ENCODE data around the gene B4GALNT2.
A peak's percentile ranks its signal among the peaks of the same experiment; 100 is the strongest.
"Not testable (repeated sequence)": the region's sequence is repeated elsewhere in the genome, so short reads cannot be mapped to it uniquely, and the experiment has no call there.

Gene B4GALNT2

DNA sequence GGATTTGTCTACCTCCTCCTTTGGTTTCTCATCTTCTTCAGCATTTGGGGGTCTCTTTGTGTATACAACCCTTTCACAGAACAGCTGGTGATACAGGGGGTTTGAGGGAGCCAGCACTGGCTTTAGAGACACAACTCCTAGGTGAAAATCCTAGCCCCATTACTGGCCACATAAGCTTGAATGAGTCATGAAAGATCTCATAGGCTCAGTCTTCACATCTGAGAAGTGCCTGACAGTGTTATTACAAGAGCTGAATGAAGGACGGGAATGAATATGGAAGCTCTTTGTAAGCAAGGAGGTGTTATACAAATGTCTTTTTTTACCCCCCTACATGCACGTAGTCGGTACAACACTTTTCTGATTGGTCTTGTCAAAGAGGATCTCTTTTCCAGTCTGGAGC lies 1.7 kb upstream of the B4GALNT2 start:
- ATAC-seq (replicated peaks): no peak
- Mint-ChIP-seq H3K36me3 (peaks cover 0 to 4% of the 10 kb centered on the region in 2 donors), H3K27ac (no peak overlapping the region), H3K9me3 (peaks cover 0 to 2% of the 10 kb centered on the region in 2 donors), H3K4me3 (no peak overlapping the region), H3K27me3 (peaks cover 57 to 69% of the 10 kb centered on the region in 2 donors), H3K4me1 (peaks cover 7 to 12% of the 10 kb centered on the region in 2 donors)
- no peak for DNase-seq

DNA sequence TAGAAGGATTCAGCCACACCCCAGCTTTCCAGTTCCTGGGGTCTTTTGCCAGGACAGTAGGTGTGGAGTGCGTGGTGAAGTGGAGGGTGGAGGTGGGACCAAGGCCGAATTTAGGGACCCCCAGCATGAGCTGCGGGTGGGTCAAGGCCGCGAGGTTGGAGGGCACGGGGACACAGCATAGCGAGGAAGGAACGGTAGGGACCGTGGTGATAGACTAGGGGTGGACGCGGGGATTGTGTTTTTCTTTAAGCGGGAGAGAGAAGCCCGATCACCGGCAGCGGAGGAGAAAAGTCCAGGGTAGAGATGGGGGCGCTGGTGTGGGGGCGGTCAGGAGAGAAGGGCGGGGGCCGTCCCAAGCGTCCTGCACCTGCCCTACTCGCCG lies 261 bp upstream of the B4GALNT2 start:
- DNase-seq (no peak), ATAC-seq (replicated peaks) (no peak)
- H3K36me3 Mint-ChIP-seq: peaks cover 0 to 4% of the 10 kb centered on the region in 2 donors
- H3K27ac Mint-ChIP-seq: no peak overlapping the region
- H3K27me3 Mint-ChIP-seq: peaks cover 59 to 72% of the 10 kb centered on the region in 2 donors
- H3K9me3 Mint-ChIP-seq: peaks cover 0 to 2% of the 10 kb centered on the region in 2 donors
- H3K4me3 Mint-ChIP-seq: peak overlapping the region; percentile 62 to 79
- H3K4me1 Mint-ChIP-seq: peaks cover 7 to 12% of the 10 kb centered on the region in 2 donors

DNA sequence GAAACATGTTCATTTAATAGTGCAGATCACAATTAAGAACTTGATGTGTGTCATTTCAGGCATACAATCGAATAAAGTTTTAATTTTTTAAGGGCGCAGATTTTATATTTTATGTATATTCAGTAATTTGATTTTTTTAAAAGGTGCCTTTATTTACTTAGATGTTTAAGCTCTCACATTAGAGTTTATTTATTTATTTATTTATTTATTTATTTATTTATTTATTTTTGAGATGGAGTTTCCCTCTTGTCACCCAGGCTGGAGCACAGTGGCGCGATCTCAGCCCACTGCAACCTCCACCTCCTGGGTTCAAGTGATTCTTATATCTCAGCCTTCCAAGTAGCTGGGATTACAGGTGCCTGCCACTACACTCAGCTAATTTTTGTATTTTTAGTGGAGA lies 3.8 kb downstream of the B4GALNT2 start:
- H3K27me3 Mint-ChIP-seq: peaks cover 33 to 51% of the 10 kb centered on the region in 2 donors

DNA sequence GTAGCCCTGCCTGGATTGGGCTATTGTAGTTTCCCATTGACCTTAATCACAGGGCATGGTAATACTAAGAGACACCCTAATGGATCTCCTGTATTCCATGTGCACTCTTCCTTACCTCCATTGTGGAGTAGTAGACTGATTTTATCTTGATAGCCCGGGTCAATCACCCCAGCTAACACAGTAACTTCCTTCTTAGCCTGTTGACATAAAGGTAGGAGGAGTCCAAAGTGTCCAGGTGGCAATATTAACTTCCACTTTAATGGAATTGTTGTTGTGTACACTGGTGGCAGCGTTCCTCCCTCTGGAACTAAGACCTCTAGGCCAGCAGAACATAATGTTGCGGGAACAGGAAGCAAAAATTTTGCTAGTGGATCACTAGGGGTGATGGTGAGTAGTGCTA lies 13.1 kb downstream of the B4GALNT2 start:
- peaks cover 58 to 59% of the 10 kb centered on the region in 2 donors for H3K27me3 Mint-ChIP-seq

More for the DNA sequence above, 3.8 kb downstream of the B4GALNT2 start:
- Mint-ChIP-seq H3K4me3 (no peak overlapping the region), H3K36me3 (no peaks in the 10 kb centered on the region), H3K4me1 (peaks cover 7 to 12% of the 10 kb centered on the region in 2 donors), H3K27ac (no peak overlapping the region), H3K9me3 (no peaks in the 10 kb centered on the region)
- ATAC-seq (replicated peaks) (no peak), DNase-seq (no peak)

DNA sequence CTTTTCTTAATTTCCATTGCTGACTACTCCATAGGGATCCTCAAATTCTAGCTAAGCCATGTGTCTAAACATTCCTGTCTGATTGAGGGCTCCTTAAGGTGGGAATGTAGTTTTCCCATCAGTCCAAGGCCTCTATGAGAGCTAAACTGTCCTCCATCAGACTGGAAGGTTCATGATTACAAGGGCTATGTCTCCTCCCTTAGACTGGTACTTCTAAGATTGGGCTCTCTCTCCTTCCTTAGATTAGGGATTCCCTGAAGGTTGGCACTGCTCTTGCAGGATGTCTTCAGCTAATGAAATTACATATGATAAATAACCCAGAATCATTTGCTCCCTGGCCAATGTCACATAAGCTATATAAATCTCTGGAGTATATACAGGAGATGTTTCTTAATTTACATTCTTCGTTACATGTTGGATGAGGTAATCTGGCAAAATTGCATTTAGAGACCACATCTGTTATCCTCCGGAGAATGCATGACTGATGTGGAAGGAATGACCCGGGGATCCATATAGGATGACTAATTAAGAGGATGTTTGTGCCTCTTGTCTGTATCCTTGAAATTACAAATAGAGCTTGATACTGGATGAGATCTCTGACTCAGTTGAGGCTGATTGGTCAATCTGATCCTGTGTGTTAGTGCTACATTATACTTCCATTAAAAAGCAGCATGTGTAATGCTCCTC lies 14.2 kb downstream of the B4GALNT2 start:
- Mint-ChIP-seq H3K27ac (no peak overlapping the region), H3K27me3 (peaks cover 48% of the 10 kb centered on the region in 2 donors), H3K4me1 (no peaks in the 10 kb centered on the region), H3K9me3 (no peaks in the 10 kb centered on the region), H3K36me3 (no peaks in the 10 kb centered on the region), H3K4me3 (no peak overlapping the region)
- no peak for ATAC-seq (replicated peaks)
- no peak for DNase-seq

More for the DNA sequence above, 13.1 kb downstream of the B4GALNT2 start:
- not testable (repeated sequence) for ATAC-seq (replicated peaks); DNase-seq; H3K4me3 Mint-ChIP-seq; H3K9me3 Mint-ChIP-seq; H3K4me1 Mint-ChIP-seq; H3K36me3 Mint-ChIP-seq; H3K27ac Mint-ChIP-seq

DNA sequence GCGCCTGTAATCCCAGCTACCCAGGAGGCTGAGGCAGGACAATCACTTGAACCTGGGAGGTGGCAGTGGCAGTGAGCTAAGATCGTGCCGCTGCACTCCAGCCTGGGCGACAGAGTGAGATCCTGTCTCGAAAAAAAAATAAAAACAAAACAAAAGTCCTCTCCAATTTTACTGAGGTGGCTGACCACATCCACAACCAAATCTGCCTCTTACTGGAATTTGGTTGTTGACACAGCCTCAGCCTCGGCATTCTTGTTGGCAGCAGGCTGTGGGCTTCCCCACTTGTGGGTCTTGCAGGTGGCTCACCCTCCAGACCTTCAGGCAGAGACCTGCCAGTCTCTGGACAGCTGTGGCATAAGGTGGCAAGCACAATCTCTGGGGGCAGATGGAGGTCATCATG lies 15.6 kb downstream of the B4GALNT2 start:
- Mint-ChIP-seq H3K27ac (no peak overlapping the region), H3K9me3 (no peaks in the 10 kb centered on the region), H3K36me3 (no peaks in the 10 kb centered on the region), H3K4me3 (no peak overlapping the region), H3K27me3 (peaks cover 35 to 36% of the 10 kb centered on the region in 2 donors), H3K4me1 (no peaks in the 10 kb centered on the region)
- ATAC-seq (replicated peaks) (no peak), DNase-seq (no peak)

DNA sequence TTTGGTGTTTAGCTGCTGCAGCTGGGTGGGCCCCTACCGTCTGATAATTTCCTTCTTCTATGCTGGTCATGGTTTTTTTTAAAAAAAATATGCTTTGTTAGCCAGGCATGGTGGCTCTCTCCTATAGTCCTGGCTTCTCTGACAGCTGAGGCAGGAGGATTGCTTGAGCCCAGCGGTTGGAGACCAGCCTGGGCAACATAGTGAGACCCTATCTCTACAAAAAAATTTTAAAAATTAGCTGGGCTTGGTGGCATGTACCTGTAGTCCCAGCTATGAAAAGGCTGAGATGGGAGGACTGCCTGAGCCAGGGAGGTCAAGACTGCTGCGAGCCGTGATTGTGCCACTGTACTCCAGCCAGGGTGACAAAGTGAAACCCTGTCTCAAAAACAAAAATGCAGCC lies 19.4 kb downstream of the B4GALNT2 start:
- H3K27ac Mint-ChIP-seq: no peak overlapping the region
- no peaks in the 10 kb centered on the region for H3K36me3 Mint-ChIP-seq
- H3K27me3 Mint-ChIP-seq: peaks cover 19 to 21% of the 10 kb centered on the region in 2 donors
- H3K9me3 Mint-ChIP-seq: no peaks in the 10 kb centered on the region
- no peak for DNase-seq
- H3K4me3 Mint-ChIP-seq: no peak overlapping the region
- no peaks in the 10 kb centered on the region for H3K4me1 Mint-ChIP-seq
- ATAC-seq (replicated peaks): no peak

DNA sequence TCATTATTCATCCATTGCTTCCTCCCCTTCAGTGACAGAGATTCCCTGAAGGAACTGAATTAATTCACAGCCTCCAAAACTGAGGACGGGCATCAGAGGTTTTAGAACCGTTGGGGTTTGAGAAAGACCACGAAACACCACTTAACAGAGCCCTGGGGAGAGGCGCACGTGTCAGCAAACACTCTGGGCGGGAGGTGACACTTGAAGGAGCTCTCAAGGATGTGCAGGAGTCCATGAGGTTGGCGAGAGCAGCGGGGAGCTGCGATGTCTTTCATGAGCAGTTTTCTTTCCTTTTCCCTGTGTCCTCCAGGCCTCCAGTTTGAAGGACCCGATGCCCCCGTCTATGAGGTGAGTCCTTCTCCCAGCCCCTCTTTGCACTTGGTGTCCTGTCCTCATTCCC lies 23.7 kb downstream of the B4GALNT2 start:
- Mint-ChIP-seq H3K9me3 (no peaks in the 10 kb centered on the region), H3K27me3 (peaks cover 44 to 45% of the 10 kb centered on the region in 2 donors), H3K36me3 (no peaks in the 10 kb centered on the region), H3K4me1 (no peaks in the 10 kb centered on the region), H3K27ac (no peak overlapping the region), H3K4me3 (no peak overlapping the region)
- ATAC-seq (replicated peaks) (no peak), DNase-seq (no peak)

DNA sequence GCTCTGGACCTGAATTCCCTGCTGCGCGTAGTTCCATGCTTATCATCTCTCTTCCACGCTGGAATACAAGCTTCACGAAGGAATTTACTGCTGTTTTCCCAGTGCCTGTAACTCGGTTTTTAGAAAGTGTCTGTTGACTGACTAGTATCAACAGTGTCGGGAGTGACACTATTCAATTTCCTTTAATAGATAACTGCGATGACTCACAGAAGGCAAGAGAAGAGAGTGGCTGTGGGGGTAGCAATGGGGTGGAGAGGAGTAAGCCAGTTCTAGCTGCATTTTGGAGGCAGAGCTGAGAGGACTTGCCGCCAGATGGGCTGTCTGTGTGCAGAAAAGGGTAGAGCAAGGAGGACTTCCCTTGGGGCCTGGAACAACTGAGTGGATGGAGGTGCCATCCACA lies 25.2 kb downstream of the B4GALNT2 start:
- H3K4me1 Mint-ChIP-seq: no peaks in the 10 kb centered on the region
- DNase-seq: no peak
- no peaks in the 10 kb centered on the region for H3K9me3 Mint-ChIP-seq
- H3K27ac Mint-ChIP-seq: no peak overlapping the region
- no peak overlapping the region for H3K4me3 Mint-ChIP-seq
- H3K36me3 Mint-ChIP-seq: no peaks in the 10 kb centered on the region
- ATAC-seq (replicated peaks): no peak
- H3K27me3 Mint-ChIP-seq: peaks cover 44 to 45% of the 10 kb centered on the region in 2 donors

DNA sequence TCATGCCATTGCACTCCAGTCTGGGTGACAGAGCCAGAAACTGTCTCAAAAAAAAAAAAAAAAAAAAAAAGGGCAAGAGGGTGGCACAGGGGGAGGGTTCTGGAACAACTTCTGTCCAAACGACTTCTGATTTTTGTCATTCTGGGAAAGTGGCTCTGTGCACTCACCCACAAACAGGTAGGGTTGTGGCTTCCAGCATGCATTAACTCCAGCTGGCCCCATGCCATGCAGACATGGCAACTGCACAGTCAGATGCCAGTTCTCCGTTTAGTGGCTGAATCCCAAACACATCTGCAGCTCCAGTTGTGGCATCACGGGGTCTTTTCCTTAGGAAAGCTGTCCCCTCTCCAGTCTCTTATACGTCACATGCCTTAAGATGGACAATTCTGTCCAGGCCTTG lies 30.3 kb downstream of the B4GALNT2 start:
- Mint-ChIP-seq H3K9me3 (no peaks in the 10 kb centered on the region), H3K36me3 (no peaks in the 10 kb centered on the region), H3K4me3 (no peak overlapping the region), H3K27ac (no peak overlapping the region), H3K27me3 (peaks cover 48 to 59% of the 10 kb centered on the region in 2 donors), H3K4me1 (no peaks in the 10 kb centered on the region)
- DNase-seq (no peak), ATAC-seq (replicated peaks) (no peak)

DNA sequence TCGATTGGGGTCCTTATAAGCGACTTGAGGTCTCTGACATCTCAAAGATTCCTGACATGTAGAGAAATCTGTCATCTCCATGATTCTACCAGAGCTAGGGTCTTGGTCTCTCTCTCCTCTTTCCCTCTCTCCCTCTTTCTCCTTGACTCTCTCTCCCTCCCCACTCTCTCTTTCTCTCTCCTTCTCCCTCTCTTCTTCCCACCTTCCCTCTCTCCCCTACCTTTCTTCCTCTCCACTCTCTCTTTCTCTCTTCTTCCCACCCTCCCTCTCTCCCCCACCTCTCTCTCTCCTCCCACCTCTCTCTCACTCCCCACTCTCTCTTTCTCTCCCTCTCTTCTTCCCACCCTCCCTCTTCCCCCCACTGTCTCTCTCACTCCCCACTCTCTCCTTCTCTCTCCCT lies 32.6 kb downstream of the B4GALNT2 start:
- H3K9me3 Mint-ChIP-seq: no peaks in the 10 kb centered on the region
- ATAC-seq (replicated peaks) (no peak), DNase-seq (no peak)
- H3K27me3 Mint-ChIP-seq: peaks cover 53 to 61% of the 10 kb centered on the region in 2 donors
- no peak overlapping the region for H3K4me3 Mint-ChIP-seq
- no peak overlapping the region for H3K27ac Mint-ChIP-seq
- H3K4me1 Mint-ChIP-seq: no peaks in the 10 kb centered on the region
- H3K36me3 Mint-ChIP-seq: no peaks in the 10 kb centered on the region

DNA sequence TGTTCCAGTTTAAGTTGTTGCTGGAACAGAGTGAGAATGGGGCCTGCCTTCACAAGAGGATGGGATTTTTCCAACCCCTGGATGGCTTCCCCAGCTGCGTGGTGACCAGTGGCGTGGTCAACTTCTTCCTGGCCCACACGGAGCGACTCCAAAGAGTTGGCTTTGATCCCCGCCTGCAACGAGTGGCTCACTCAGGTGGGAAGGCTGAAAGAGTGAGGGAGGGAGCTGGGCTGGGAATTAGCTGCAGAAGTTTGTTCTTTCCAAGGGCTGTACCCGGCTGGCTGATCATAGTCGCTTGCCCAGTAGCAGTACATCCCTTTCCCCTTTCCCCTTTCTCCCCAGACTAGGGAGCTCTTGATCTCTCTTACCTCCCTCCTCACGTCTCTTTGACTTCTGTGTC lies 36.1 kb downstream of the B4GALNT2 start:
- Mint-ChIP-seq H3K4me3 (no peak overlapping the region), H3K27ac (no peak overlapping the region), H3K27me3 (peaks cover 67 to 75% of the 10 kb centered on the region in 2 donors), H3K4me1 (no peaks in the 10 kb centered on the region), H3K9me3 (peaks cover 3 to 4% of the 10 kb centered on the region in 2 donors), H3K36me3 (no peaks in the 10 kb centered on the region)
- DNase-seq: no peak
- ATAC-seq (replicated peaks): no peak

DNA sequence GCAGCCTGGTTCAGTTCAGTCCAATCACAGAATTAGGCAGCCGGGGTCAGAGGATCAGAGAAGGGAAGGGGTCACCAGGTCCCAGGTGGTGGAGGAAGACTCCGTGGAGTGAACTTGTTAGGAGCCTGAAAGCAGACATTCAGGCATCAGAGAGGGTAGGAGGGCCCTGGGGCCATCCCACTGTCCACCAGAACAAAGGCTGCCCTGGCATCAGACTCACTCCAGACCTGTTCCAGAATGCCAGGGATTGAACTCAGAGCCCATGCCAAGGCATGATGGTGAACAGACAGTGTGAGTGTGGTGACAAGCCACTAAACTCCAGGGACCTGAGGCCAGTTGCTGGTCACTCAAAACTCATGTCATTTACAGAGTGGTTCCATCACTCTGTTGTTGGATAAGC lies 37.6 kb downstream of the B4GALNT2 start:
- H3K27ac Mint-ChIP-seq: no peak overlapping the region
- no peaks in the 10 kb centered on the region for H3K4me1 Mint-ChIP-seq
- peaks cover 3 to 4% of the 10 kb centered on the region in 2 donors for H3K36me3 Mint-ChIP-seq
- no peak for ATAC-seq (replicated peaks)
- H3K27me3 Mint-ChIP-seq: peaks cover 71 to 79% of the 10 kb centered on the region in 2 donors
- DNase-seq: no peak
- H3K9me3 Mint-ChIP-seq: peaks cover 6 to 12% of the 10 kb centered on the region in 2 donors
- no peak overlapping the region for H3K4me3 Mint-ChIP-seq

DNA sequence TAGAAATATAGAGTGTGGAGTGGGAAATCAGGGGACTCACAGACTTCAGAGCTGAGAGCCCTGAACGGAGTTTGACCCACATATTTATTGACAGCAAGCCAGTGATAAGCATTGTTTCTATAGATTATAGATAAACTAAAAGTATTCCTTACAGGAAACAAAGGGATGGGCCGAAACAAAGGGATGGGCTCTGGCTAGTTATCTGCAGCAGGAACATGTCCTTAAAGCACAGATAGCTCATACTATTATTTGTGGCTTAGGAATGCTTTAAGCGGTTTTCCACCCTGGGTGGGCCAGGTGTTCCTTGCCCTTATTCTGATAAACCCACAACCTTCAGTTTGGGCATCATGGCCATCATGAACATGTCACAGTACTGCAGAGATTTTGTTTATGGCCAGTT lies 38.1 kb downstream of the B4GALNT2 start:
- Mint-ChIP-seq H3K27me3 (peaks cover 69 to 77% of the 10 kb centered on the region in 2 donors), H3K9me3 (peaks cover 11 to 15% of the 10 kb centered on the region in 2 donors)
- not testable (repeated sequence) for H3K27ac Mint-ChIP-seq; H3K4me1 Mint-ChIP-seq; DNase-seq; ATAC-seq (replicated peaks); H3K4me3 Mint-ChIP-seq; H3K36me3 Mint-ChIP-seq

DNA sequence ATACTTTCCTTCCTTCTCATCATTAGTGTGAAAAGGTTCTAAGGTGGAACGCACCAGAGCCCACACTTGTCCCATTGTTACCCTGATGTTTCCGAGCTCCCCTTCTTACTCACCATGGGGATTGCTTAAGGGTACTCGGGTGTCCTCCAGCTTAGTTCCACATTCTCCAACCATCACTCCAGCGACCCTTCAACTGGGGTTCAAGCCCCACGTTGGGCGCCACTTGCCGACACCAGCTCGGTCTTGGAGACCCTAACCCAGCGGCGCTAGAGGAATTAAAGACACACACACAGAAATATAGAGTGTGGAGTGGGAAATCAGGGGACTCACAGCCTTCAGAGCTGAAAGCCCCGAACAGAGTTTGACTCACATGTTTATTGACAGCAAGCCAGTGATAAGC lies 43.4 kb downstream of the B4GALNT2 start:
- DNase-seq; ATAC-seq (replicated peaks): not testable (repeated sequence)

More for the DNA sequence above, 43.4 kb downstream of the B4GALNT2 start:
- not testable (repeated sequence) for H3K4me3 Mint-ChIP-seq, H3K4me1 Mint-ChIP-seq, H3K27ac Mint-ChIP-seq
- Mint-ChIP-seq H3K36me3 (peaks cover 8 to 10% of the 10 kb centered on the region in 2 donors), H3K9me3 (peaks cover 15 to 20% of the 10 kb centered on the region in 2 donors), H3K27me3 (peaks cover 26 to 31% of the 10 kb centered on the region in 2 donors)
